Measurements from ENCODE around the gene MS4A12. TPM values are rescaled to one million over a fixed set of nuclear protein-coding genes. Genes with fewer than 3 reads are reported as not detected.

MS4A12 gene
- total RNA-seq, 6 experiments from 2014 or later, result not detected

DNA sequence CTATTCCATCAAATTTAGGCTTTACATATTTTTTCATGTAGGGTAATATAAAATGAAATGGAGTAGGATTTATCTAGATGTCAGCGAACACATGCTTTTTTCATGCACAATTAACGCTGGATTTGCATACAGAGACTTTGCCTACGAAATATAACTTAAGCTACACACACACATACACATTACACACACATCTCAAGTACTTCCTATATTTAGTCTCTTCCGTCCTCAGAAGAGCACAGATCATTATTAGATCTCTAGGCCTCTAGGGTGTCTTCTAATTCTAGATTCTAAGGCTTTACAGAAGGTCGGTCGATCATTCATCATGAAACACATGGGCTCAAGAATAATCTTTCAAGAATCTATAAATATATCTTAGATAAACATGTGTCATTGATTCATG lies 18.8 kb downstream of the MS4A12 start:
- H3K36me3 ChIP-seq, result no peaks in the 10 kb centered on the region
- H3K4me3 ChIP-seq, result no peak overlapping the region
- intact Hi-C loops (cut with DNase I), result no loop called here
- no peak overlapping the region for H3K27ac ChIP-seq
- WGBS (ENCODE audit: insufficient coverage, low coverage, low lambda C conversion rate, missing lambda C conversion rate), result 59% methylated on average over 6 of the region's 6 CpGs
- no peak for DNase-seq
- H3K4me1 ChIP-seq, result no peaks in the 10 kb centered on the region
- no peaks in the 10 kb centered on the region for H3K9me3 ChIP-seq
- TF ChIP-seq POLR2A (IDR thresholded peaks at IDR 0.05), result no peak
- TF ChIP-seq, protein P1, sequence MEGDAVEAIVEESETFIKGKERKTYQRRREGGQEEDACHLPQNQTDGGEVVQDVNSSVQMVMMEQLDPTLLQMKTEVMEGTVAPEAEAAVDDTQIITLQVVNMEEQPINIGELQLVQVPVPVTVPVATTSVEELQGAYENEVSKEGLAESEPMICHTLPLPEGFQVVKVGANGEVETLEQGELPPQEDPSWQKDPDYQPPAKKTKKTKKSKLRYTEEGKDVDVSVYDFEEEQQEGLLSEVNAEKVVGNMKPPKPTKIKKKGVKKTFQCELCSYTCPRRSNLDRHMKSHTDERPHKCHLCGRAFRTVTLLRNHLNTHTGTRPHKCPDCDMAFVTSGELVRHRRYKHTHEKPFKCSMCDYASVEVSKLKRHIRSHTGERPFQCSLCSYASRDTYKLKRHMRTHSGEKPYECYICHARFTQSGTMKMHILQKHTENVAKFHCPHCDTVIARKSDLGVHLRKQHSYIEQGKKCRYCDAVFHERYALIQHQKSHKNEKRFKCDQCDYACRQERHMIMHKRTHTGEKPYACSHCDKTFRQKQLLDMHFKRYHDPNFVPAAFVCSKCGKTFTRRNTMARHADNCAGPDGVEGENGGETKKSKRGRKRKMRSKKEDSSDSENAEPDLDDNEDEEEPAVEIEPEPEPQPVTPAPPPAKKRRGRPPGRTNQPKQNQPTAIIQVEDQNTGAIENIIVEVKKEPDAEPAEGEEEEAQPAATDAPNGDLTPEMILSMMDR (IDR thresholded peaks at IDR 0.05), result no peak
- H3K27me3 ChIP-seq, result no peaks in the 10 kb centered on the region
- ATAC-seq, result no peak

DNA sequence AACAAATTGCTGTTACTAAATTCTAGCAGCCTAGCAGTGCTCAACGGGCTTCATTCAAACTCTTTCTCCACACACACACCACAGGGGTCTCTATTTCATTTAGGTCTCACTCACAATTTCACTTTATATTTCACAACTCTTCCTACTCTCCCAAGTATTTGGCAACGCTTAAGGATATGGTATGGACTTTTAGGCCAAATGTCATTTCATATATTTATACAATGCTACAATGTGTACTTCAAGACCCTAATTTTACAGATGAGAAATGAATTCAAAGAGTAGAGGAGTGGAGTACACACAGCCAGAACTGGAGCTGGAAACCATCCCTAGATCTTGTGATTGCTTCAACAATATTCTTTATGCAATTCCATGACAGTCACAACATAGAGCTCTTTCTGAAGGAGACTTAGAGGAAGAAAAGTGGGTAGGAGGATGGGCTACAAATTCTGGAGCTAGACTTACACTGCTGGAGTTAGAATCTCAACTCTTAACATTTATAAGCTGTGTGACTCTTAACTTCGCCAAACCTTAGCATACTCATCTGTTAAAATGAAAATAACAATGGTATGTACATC lies 20.2 kb downstream of the MS4A12 start:
- TF ChIP-seq POLR2A (IDR thresholded peaks at IDR 0.05), result no peak
- TF ChIP-seq, protein P1 (IDR thresholded peaks at IDR 0.05), result no peak
- ATAC-seq (no peak), DNase-seq (no peak)
- H3K9me3 ChIP-seq, result no peaks in the 10 kb centered on the region
- WGBS (ENCODE audit: insufficient coverage, low coverage, low lambda C conversion rate, missing lambda C conversion rate), result 55% methylated on average over 3 of the region's 3 CpGs
- no peak overlapping the region for H3K4me3 ChIP-seq
- intact Hi-C loops (cut with DNase I), result no loop called here
- peaks cover 0 to 2% of the 10 kb centered on the region in 2 donors for H3K27me3 ChIP-seq
- no peak overlapping the region for H3K27ac ChIP-seq
- H3K4me1 ChIP-seq, result no peaks in the 10 kb centered on the region
- H3K36me3 ChIP-seq, result no peaks in the 10 kb centered on the region

DNA sequence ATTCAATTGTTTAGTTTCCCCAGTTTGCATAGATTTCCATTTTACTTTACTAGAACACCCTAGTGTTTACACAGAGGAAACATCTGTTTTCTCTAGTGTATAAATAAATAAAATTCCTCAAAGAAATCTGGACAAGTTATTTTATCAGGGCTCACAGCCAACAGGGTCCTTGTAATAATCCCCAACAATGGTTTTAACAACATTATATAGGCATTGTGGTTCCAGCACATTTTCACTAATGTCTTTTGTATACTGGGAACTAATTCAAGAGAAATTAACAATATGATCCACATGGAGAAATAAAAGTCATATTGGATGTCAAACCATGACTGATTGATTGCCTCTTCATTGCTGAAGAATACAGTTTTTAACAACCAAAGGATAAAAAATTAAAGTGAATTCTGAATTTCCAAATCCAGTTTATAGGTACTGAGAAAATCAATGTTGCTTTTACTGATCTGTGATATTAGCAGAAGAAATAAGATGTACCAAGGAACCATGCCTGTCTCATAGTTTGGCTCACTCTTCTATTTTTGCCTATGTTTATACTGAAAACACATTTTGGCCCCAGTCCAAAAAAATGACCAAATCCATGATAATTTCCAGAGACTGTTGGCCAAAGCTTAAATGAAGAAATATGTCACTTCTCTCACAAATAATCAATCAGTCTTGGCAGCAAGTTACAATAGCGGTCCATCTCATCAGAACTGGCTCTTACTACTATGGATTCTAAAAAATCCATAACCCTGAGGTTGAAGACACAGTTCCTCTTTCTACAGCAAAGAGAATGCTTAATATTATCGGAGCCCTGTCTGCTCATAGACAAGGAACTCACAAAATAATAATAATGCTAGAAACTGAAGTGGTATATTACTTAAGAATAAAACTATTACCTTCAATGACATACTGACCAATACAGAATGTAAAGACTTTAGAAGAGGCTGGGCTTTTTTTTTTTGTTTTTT lies 21.2 kb downstream of the MS4A12 start:
- no peaks in the 10 kb centered on the region for H3K4me1 ChIP-seq
- H3K4me3 ChIP-seq, result no peak overlapping the region
- TF ChIP-seq, protein P1 (IDR thresholded peaks at IDR 0.05), result no peak
- no peak for TF ChIP-seq POLR2A (IDR thresholded peaks at IDR 0.05)
- no peak overlapping the region for H3K27ac ChIP-seq
- H3K27me3 ChIP-seq, result peaks cover 0 to 5% of the 10 kb centered on the region in 2 donors
- intact Hi-C loops (cut with DNase I), result no loop called here
- H3K9me3 ChIP-seq, result no peaks in the 10 kb centered on the region
- DNase-seq (no peak), ATAC-seq (no peak)
- 55% methylated on average over 2 of the region's 2 CpGs for WGBS (ENCODE audit: insufficient coverage, low coverage, low lambda C conversion rate, missing lambda C conversion rate)
- H3K36me3 ChIP-seq, result no peaks in the 10 kb centered on the region

DNA sequence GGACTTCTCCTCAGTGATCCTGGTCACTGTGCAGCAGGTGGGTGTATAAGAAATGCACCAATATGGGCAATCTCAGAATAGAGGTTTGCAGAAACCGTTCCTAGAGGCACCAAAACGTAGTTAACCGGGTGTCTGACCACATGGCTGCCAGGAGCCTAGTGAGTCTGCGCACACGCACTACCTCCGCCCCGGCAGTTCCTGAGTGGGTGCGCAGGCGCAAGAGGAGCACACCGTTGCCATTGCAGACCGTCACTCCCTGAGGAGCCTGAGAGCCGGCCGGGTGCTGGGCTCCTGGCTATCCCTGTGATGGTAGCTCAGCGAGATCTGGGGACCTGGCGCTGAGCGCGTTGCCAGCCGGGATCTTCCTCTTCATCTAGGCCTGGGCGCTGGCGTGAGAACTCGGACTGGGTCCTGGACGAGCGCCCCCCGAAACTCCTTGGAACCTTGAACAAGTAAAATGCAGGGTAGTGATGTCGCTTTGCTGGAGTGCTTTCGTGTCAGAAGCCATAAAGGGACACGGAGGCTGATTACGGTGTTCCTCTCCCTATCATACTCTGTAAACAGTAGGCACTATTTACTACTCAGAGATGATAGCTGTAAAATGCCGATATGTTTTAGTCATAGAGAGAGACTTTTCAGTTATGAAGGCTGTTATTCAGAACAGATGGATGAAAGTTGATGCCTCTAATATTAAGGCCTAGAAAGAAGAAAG lies 22.7 kb downstream of the MS4A12 start, which contains the start of gene MS4A13:
Gene MS4A13, plus strand, starts transcription at position 249 of the 712 bp plus-strand sequence. CDS start 2,692 bp downstream, outside the sequence.
- Histone ChIP-seq H3K4me3 (no peak within 1 kb of the TSS), H3K27ac (no peak within 1 kb of the TSS), H3K27me3 (peaks cover 0 to 5% of the 10 kb centered on the region in 2 donors), H3K4me1 (no peaks in the 10 kb centered on the region), H3K9me3 (no peaks in the 10 kb centered on the region), H3K36me3 (no peaks in the 10 kb centered on the region)
- DNase-seq (no peak), ATAC-seq (no peak)
- intact Hi-C loops (cut with DNase I), result no loop called here
- 86% methylated on average over 11 of the region's 29 CpGs for WGBS (ENCODE audit: insufficient coverage, low coverage, low lambda C conversion rate, missing lambda C conversion rate)
- TF ChIP-seq, protein P1 (IDR thresholded peaks at IDR 0.05), result no peak
- TF ChIP-seq POLR2A (IDR thresholded peaks at IDR 0.05), result no peak

Measured in right lobe of liver (tissue), 6 donors.